Cardiac muscle cell (in vitro differentiated cells and primary cell): ENCODE results near the gene KCNIP1. TPM values are rescaled to one million over a fixed set of nuclear protein-coding genes. Genes with fewer than 3 reads are reported as not detected.
A peak's percentile ranks its signal among the peaks of the same experiment; 100 is the strongest.

Experiments used
- DNase-seq, 2 donors: peaks; one replicate each; pipeline versions ENCODE4 v3.0.0 to v3.0.0-alpha.2; 2010 to 2017; ENCODE audit warnings: low read depth in 1 of 2, low spot score in 1 of 2
- H3K27ac ChIP-seq: fragments of 200-600 bp; sonication (generic); 2 replicates; pipeline ENCODE4 v1.5.1; 2016
- H3K27me3 ChIP-seq: fragments of 200-600 bp; sonication (generic); 2 replicates; pipeline ENCODE4 v1.6.0; 2016; ENCODE audit warnings: control low read depth
- H3K36me3 ChIP-seq: fragments of 200-600 bp; sonication (generic); 2 replicates; pipeline ENCODE4 v1.5.1; 2016; ENCODE audit warnings: control low read depth
- H3K4me1 ChIP-seq: fragments of 200-600 bp; sonication (generic); 2 replicates; pipeline ENCODE4 v1.8.1; 2017; ENCODE audit warnings: low read depth, mild to moderate bottlenecking, mixed run types
- H3K4me3 ChIP-seq: fragments of 200-600 bp; sonication (generic); 2 replicates; pipeline ENCODE4 v1.5.1; 2016; ENCODE audit warnings: mild to moderate bottlenecking
- H3K9me3 ChIP-seq: fragments of 200-600 bp; sonication (generic); 2 replicates; pipeline ENCODE4 v1.5.1; 2017; ENCODE audit warnings: low read depth, mild to moderate bottlenecking, control low read depth
- CTCF ChIP-seq: IDR thresholded peaks from 2 replicates; pipeline ENCODE4 v1.5.1; 2012; ENCODE audit warnings: low read depth, mild to moderate bottlenecking, low read length
- polyA plus RNA-seq: library from polyadenylated mRNA; unstranded; fragments of >200 nt; fragmentation: Nextera tagmentation; extraction: Ambion mirVana; gene quantifications from 2 replicates; pipeline ENCODE4 v1.2.1, GENCODE V29; 2016
- total RNA-seq: library from RNA; depleted of rRNA; stranded (reverse); fragments of >200 nt; gene quantifications from 2 replicates; pipeline ENCODE4 v1.2.3, GENCODE V29; 2016

KCNIP1 gene
- total and polyA plus RNA-seq, 2 experiments from 2014 or later: 0.09 TPM; not detected in 1

GRCh38 chr5:170614720-170615119, 110.9 kb downstream of the KCNIP1 start:
- TF ChIP-seq CTCF: no peak
- DNase-seq: no peak
- no peaks in the 10 kb centered on the region for H3K4me1 ChIP-seq
- no peak overlapping the region for H3K4me3 ChIP-seq
- no peaks in the 10 kb centered on the region for H3K9me3 ChIP-seq
- H3K36me3 ChIP-seq: no peaks in the 10 kb centered on the region
- H3K27ac ChIP-seq: no peak overlapping the region
- H3K27me3 ChIP-seq: no peaks in the 10 kb centered on the region

- no peaks in the 10 kb centered on the region for H3K27me3 ChIP-seq
- no peak overlapping the region for H3K27ac ChIP-seq
- DNase-seq: no peak
- H3K4me1 ChIP-seq: no peaks in the 10 kb centered on the region
- H3K4me3 ChIP-seq: no peak overlapping the region
- H3K9me3 ChIP-seq: no peaks in the 10 kb centered on the region
- TF ChIP-seq CTCF: no peak
- no peaks in the 10 kb centered on the region for H3K36me3 ChIP-seq
Measured at GRCh38 chr5:170617533-170618490, 114.0 kb downstream of the KCNIP1 start.

GRCh38 chr5:170619869-170620268, 116.0 kb downstream of the KCNIP1 start:
- no peaks in the 10 kb centered on the region for H3K36me3 ChIP-seq
- no peaks in the 10 kb centered on the region for H3K27me3 ChIP-seq
- no peaks in the 10 kb centered on the region for H3K9me3 ChIP-seq
- DNase-seq: no peak
- no peaks in the 10 kb centered on the region for H3K4me1 ChIP-seq
- no peak for TF ChIP-seq CTCF
- H3K27ac ChIP-seq: no peak overlapping the region
- H3K4me3 ChIP-seq: no peak overlapping the region

GRCh38 chr5:170622933-170623332, 119.1 kb downstream of the KCNIP1 start:
- H3K27me3 ChIP-seq: peaks cover 6% of the 10 kb centered on the region
- H3K36me3 ChIP-seq: no peaks in the 10 kb centered on the region
- H3K4me1 ChIP-seq: no peaks in the 10 kb centered on the region
- no peak overlapping the region for H3K27ac ChIP-seq
- no peak for DNase-seq
- H3K4me3 ChIP-seq: no peak overlapping the region
- H3K9me3 ChIP-seq: no peaks in the 10 kb centered on the region
- no peak for TF ChIP-seq CTCF

- Histone ChIP-seq H3K9me3 (no peaks in the 10 kb centered on the region), H3K27me3 (peaks cover 6% of the 10 kb centered on the region), H3K4me1 (no peaks in the 10 kb centered on the region), H3K4me3 (no peak overlapping the region), H3K36me3 (no peaks in the 10 kb centered on the region), H3K27ac (no peak overlapping the region)
- peak; percentile 83 for TF ChIP-seq CTCF
- peak; percentile 65 to 83 for DNase-seq
Measured at GRCh38 chr5:170623576-170624181, 119.9 kb downstream of the KCNIP1 start.
